Left lung (tissue), 10 donors: Measurements from ENCODE around the gene CCNL2. TPM values are rescaled to one million over a fixed set of nuclear protein-coding genes. Genes with fewer than 3 reads are reported as not detected.

Experiments used
- ATAC-seq: fragments of 200-7000 bp; cut with Tn5 transposase; one replicate; pipeline ENCODE4 v1.9.1; 2020; ENCODE audit warnings: moderate library complexity
- DNase-seq, 4 donors: peaks; one replicate each; pipeline ENCODE4 v3.0.0-alpha.2; 2013 to 2020
- H3K27ac ChIP-seq, 2 donors: fragments of 200-600 bp; sonication (generic) in 1 of 2; one replicate each; pipeline versions ENCODE4 v1.5.0 to v1.8.0; 2020 to 2021
- H3K27me3 ChIP-seq, 2 donors: fragments of 200-600 bp; sonication (generic) in 1 of 2; one replicate each; pipeline versions ENCODE4 v1.5.0 to v1.8.0; 2020 to 2021
- H3K36me3 ChIP-seq, 2 donors: fragments of 200-600 bp; sonication (generic) in 1 of 2; one replicate each; pipeline versions ENCODE4 v1.5.0 to v1.8.0; 2020 to 2021
- H3K4me1 ChIP-seq, 2 donors: fragments of 200-600 bp; one replicate each; pipeline ENCODE4 v1.8.0; 2021
- H3K4me3 ChIP-seq, 2 donors: fragments of 200-600 bp; sonication (generic) in 1 of 2; one replicate each; pipeline versions ENCODE4 v1.5.0 to v1.8.0; 2020 to 2021; ENCODE audit warnings: mild to moderate bottlenecking in 1 of 2
- H3K9me3 ChIP-seq, 2 donors: fragments of 200-600 bp; sonication (generic) in 1 of 2; one replicate each; pipeline versions ENCODE4 v1.5.0 to v1.8.0; 2020 to 2021
- intact Hi-C, 2 donors: fragments of 100-400 bp; cut with DNase I; formaldehyde crosslinking; loops; one replicate each; pipeline versions ENCODE4 v1.11.2 to v1.14.2; 2022
- polyA plus RNA-seq, 6 donors: library from polyadenylated mRNA; unstranded; fragments of 120-200 nt; gene quantifications; one replicate each; pipeline ENCODE4 v1.2.1, GENCODE V29; 2013; ENCODE audit not compliant: insufficient read length in 6 of 6
- total RNA-seq, 2 donors: library from RNA; stranded (reverse); fragmentation: NEBNext Ultra II Directional; extraction: Animal tissue kit (Norgen Biotek cat#: 25700); gene quantifications; one replicate each; pipeline ENCODE4 v1.2.1, GENCODE V29; 2021
- TF ChIP-seq, protein P1 (sequence below), 2 donors: fragments of 200-600 bp; sonication (generic) in 1 of 2; IDR thresholded peaks; one replicate each; pipeline versions ENCODE4 v1.5.0 to v1.8.0; 2021; ENCODE audit warnings: antibody characterized with exemption in 2 of 2
- donor health status: DM: no; HTN: yes; CAD: no.
- donor health status: DM: no; HTN: no; CAD: no.

Gene CCNL2
- total and polyA plus RNA-seq, 8 donors: 142 to 405 (median 310) TPM

DNA sequence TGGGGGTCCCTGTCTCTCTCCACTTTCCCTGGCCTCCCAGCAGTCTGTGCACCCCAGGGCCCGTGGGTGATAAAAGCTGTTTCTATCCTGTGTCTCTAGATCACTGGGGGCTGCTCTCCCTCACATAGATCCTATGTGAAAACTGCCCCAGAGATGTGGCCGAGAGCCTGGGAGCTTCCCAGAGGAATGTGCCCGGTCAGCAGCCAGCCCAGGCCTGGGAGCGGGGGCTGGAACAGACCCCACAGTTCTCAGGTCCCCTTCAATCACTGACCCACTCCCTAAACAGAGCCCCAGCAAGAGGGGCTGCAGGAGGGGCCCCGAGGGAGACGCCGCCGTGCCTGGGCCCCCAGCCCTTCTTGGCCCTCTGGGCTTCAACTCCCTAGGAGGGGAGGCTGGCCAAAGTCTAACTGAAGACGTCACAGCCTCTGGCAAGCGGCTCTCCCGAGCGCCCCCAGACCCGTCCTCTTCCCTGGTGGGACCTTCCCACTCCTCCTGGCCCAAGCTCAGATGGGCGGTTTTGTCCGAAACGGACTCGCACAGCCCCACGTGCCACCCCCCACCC, 41.2 kb downstream of the CCNL2 start:
- Histone ChIP-seq H3K27me3 (peaks cover 21 to 94% of the 10 kb centered on the region in 2 donors), H3K9me3 (no peaks in the 10 kb centered on the region), H3K4me3 (peak overlapping the region; percentile 40 to 42), H3K4me1 (peaks cover 17 to 36% of the 10 kb centered on the region in 2 donors), H3K27ac (peak overlapping the region; percentile 66 to 87), H3K36me3 (no peaks in the 10 kb centered on the region)
- intact Hi-C loops: no loop called here
- TF ChIP-seq, protein P1, sequence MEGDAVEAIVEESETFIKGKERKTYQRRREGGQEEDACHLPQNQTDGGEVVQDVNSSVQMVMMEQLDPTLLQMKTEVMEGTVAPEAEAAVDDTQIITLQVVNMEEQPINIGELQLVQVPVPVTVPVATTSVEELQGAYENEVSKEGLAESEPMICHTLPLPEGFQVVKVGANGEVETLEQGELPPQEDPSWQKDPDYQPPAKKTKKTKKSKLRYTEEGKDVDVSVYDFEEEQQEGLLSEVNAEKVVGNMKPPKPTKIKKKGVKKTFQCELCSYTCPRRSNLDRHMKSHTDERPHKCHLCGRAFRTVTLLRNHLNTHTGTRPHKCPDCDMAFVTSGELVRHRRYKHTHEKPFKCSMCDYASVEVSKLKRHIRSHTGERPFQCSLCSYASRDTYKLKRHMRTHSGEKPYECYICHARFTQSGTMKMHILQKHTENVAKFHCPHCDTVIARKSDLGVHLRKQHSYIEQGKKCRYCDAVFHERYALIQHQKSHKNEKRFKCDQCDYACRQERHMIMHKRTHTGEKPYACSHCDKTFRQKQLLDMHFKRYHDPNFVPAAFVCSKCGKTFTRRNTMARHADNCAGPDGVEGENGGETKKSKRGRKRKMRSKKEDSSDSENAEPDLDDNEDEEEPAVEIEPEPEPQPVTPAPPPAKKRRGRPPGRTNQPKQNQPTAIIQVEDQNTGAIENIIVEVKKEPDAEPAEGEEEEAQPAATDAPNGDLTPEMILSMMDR (IDR thresholded peaks at IDR 0.05): no peak
- no peak for DNase-seq
- ATAC-seq: no peak

DNA sequence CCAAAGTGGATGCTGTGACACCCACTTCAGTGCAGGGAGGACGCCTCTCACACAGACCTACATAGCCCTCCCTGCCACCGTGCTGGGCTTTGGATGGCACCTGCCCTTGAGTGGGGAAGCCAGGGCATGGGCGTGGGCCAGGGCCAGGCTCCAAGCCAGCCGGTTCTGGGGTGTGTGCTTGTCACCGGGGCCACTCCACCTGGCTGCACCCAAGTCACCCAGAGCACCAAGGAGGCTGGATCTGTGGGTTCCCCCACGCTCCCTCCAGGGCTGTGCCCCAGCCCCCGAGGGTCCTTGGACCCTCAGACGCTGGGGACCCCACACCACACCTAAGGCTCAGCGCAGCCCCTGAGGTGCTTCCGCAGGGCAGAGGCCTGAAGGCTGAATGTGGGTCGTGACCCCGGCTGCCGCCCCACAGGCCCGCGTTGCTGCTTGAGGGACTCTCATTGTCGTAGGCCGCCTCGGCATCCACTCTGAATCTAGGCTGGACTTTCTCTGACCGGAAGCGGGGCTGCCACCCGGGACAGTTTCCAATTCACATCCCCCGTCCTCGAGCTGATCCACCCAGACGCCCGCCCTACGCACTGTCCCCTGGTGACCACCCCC, 42.2 kb downstream of the CCNL2 start:
- Histone ChIP-seq H3K4me1 (peaks cover 17 to 43% of the 10 kb centered on the region in 2 donors), H3K4me3 (peak overlapping the region; percentile 40 to 42), H3K9me3 (no peaks in the 10 kb centered on the region), H3K27ac (peak overlapping the region in 1 of 2 donors; percentile 87), H3K36me3 (no peaks in the 10 kb centered on the region), H3K27me3 (peaks cover 21 to 100% of the 10 kb centered on the region in 2 donors)
- ATAC-seq (peak; percentile 24), DNase-seq (peak in 1 of 4 donors; percentile 81)
- TF ChIP-seq, protein P1 (IDR thresholded peaks at IDR 0.05): no peak
- intact Hi-C loops: no loop called here

DNA sequence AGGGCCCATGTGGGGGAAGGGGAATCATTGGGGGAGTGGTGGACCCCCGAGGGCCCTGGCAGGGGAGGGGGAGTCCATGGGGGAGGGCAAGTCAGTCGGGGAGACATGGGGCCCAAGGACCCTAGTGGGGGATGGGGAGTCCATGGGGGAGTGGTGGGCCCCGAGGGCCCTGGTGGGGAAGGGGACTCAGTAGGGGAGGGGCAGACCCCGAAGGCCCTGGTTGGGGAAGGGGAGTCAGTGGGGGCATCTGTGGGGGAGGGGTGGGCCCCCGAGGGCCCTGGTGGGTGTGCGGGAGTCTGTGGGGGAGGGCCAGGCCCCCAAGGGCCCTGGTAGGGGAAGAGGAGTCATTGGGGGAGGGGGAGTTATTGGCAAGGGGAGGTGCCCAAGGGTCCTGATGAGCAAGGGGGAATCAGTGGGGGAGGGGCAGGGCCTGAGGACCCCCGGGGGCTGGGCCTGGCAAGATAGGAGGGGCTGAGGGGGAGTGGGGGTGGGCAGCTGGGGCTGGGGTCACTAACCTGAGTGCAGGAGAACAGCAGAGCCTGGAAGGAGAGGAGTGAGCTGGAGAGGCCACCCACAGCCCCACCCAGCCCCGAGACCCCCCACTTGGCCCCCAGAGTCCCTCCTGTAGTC, 42.9 kb downstream of the CCNL2 start:
- peaks cover 21 to 100% of the 10 kb centered on the region in 2 donors for H3K27me3 ChIP-seq
- no peak for DNase-seq
- intact Hi-C loops: no loop called here
- no peaks in the 10 kb centered on the region for H3K9me3 ChIP-seq
- no peaks in the 10 kb centered on the region for H3K36me3 ChIP-seq
- H3K4me1 ChIP-seq: peaks cover 17 to 49% of the 10 kb centered on the region in 2 donors
- TF ChIP-seq, protein P1 (IDR thresholded peaks at IDR 0.05): no peak
- no peak for ATAC-seq
- H3K4me3 ChIP-seq: peak overlapping the region; percentile 40 to 42
- H3K27ac ChIP-seq: no peak overlapping the region

DNA sequence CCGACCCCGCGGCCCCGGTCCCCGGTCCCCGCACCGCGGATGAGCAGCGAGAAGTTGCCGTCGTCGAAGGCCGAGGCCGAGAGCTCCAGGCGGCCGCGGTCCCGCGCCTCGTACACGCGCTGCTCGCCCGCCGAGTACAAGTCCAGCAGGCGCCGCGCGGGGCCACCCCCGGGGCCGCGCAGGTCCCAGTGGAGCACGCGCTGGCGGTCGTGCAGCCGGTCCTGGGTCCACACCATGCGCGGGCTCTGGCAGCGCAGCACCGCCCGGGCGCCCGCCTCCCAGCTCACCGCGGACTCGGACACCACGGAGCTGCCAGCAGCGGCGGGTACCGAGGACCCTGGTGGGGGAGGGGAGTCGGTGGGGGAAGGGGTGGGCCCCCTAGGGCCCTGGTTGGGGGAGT, 43.7 kb downstream of the CCNL2 start:
- no peaks in the 10 kb centered on the region for H3K9me3 ChIP-seq
- no peaks in the 10 kb centered on the region for H3K36me3 ChIP-seq
- no peak for ATAC-seq
- DNase-seq: peak in 2 of 4 donors; percentile 61 to 84
- peaks cover 21 to 91% of the 10 kb centered on the region in 2 donors for H3K27me3 ChIP-seq
- intact Hi-C loops: no loop called here
- TF ChIP-seq, protein P1 (IDR thresholded peaks at IDR 0.05): no peak
- no peak overlapping the region for H3K27ac ChIP-seq
- H3K4me3 ChIP-seq: peak overlapping the region in 1 of 2 donors; percentile 3
- H3K4me1 ChIP-seq: peaks cover 14 to 49% of the 10 kb centered on the region in 2 donors
